IMR-90 (cell line): ENCODE results near the gene NRARP. TPM values are rescaled to one million over a fixed set of nuclear protein-coding genes. Genes with fewer than 3 reads are reported as not detected.

Experiments
- ATAC-seq: fragments of 200-7000 bp; cut with Tn5 transposase; 2 replicates; pipeline ENCODE4 v1.9.1; 2020; ENCODE audit warnings: low read depth, mild to moderate bottlenecking, moderate library complexity
- BruUV-seq: library from RNA; stranded (reverse); fragments of 400-500 nt; replicated peaks from 2 replicates; lab custom pipeline; 2021; lab: Mats Ljungman, UMichigan
- CTCF ChIA-PET: fragments of 300-600 bp; formaldehyde crosslinking; extraction: SDS; loops from one replicate; lab custom pipeline; 2021; ENCODE audit warnings: antibody characterized with exemption; lab: Yijun Ruan, JAX
- POLR2A ChIA-PET: fragments of 300-600 bp; sonication (Branson Sonifier 250); formaldehyde crosslinking; loops from one replicate; lab custom pipeline; 2022; ENCODE audit warnings: antibody characterized with exemption; ENCODE audit not compliant: unreplicated experiment; lab: Charles Lee
- DNase-seq: peaks from one replicate; pipeline ENCODE4 v3.0.0; 2013
- H2AFZ ChIP-seq: replicated peaks from 2 replicates; pipeline ENCODE3; 2013; ENCODE audit warnings: low read length, mild to moderate bottlenecking; ENCODE audit not compliant: poor library complexity
- H2AK5ac ChIP-seq: 2 replicates; pipeline ENCODE4 v1.6.1; 2013; ENCODE audit warnings: low read depth, low read length, inconsistent platforms
- H2AK9ac ChIP-seq: replicated peaks from 2 replicates; pipeline ENCODE3; 2013; ENCODE audit warnings: mild to moderate bottlenecking, low read depth, low read length, moderate library complexity; ENCODE audit not compliant: poor library complexity
- H2BK120ac ChIP-seq: 2 replicates; pipeline ENCODE4 v1.6.1; 2013; ENCODE audit warnings: low read depth, low read length, inconsistent platforms
- H2BK15ac ChIP-seq: 3 replicates; pipeline ENCODE4 v1.6.1; 2013; ENCODE audit warnings: low read depth, low read length, inconsistent platforms
- H2BK20ac ChIP-seq: 2 replicates; pipeline ENCODE4 v1.6.1; 2013; ENCODE audit warnings: low read depth, mild to moderate bottlenecking, inconsistent platforms, low read length, moderate library complexity
- H2BK5ac ChIP-seq: 2 replicates; pipeline ENCODE4 v1.6.1; 2013; ENCODE audit warnings: mild to moderate bottlenecking, low read depth, low read length, inconsistent platforms; ENCODE audit not compliant: poor library complexity, severe bottlenecking
- H3K14ac ChIP-seq: replicated peaks from 2 replicates; pipeline ENCODE4 v1.6.1; 2013; ENCODE audit warnings: low read depth, low read length, inconsistent platforms
- H3K18ac ChIP-seq: 2 replicates; pipeline ENCODE4 v1.6.1; 2013; ENCODE audit warnings: low read depth, low read length, control low read depth
- H3K23ac ChIP-seq: 2 replicates; pipeline ENCODE4 v1.6.1; 2013; ENCODE audit warnings: low read depth, low read length, inconsistent platforms
- H3K27ac ChIP-seq: 2 replicates; pipeline ENCODE4 v1.5.1; 2013; ENCODE audit warnings: mild to moderate bottlenecking, control low read depth, low read length; ENCODE audit not compliant: insufficient read depth
- H3K27me3 ChIP-seq: 2 replicates; pipeline ENCODE4 v1.6.1; 2013; ENCODE audit warnings: low read length; ENCODE audit not compliant: control insufficient read depth, insufficient read depth
- H3K36me3 ChIP-seq: 2 replicates; pipeline ENCODE4 v1.6.1; 2013; ENCODE audit warnings: low read length, mixed read lengths; ENCODE audit not compliant: control insufficient read depth, insufficient read depth
- H3K4ac ChIP-seq: 2 replicates; pipeline ENCODE4 v1.6.1; 2013; ENCODE audit warnings: low read depth, low read length, inconsistent platforms
- H3K4me1 ChIP-seq: 2 replicates; pipeline ENCODE4 v1.6.1; 2013; ENCODE audit warnings: low read length, mixed read lengths; ENCODE audit not compliant: control insufficient read depth, insufficient read depth
- H3K4me2 ChIP-seq: 2 replicates; pipeline ENCODE4 v1.6.1; 2013; ENCODE audit warnings: low read depth, mild to moderate bottlenecking, control low read depth, low read length, moderate library complexity
- H3K4me3 ChIP-seq: 2 replicates; pipeline ENCODE4 v1.5.1; 2013; ENCODE audit warnings: low read depth, mild to moderate bottlenecking, control low read depth, low read length, moderate library complexity; ENCODE audit not compliant: insufficient read depth
- H3K56ac ChIP-seq: 2 replicates; pipeline ENCODE4 v1.6.1; 2013; ENCODE audit warnings: low read length, inconsistent platforms; ENCODE audit not compliant: insufficient read depth; ENCODE audit errors: extremely low read depth
- H3K79me1 ChIP-seq, 2 experiments: 2 replicates each; pipeline ENCODE4 v1.6.1; 2013; ENCODE audit warnings: low read length in 2 of 2, inconsistent platforms in 1 of 2, low read depth in 1 of 2
- H3K9ac ChIP-seq: 2 replicates; pipeline ENCODE4 v1.6.1; 2013; ENCODE audit warnings: low read depth, low read length, control low read depth
- H3K9me1 ChIP-seq: 2 replicates; pipeline ENCODE4 v1.6.1; 2013; ENCODE audit warnings: low read length, inconsistent platforms; ENCODE audit not compliant: insufficient read depth
- H3K9me3 ChIP-seq: 2 replicates; pipeline ENCODE4 v1.6.1; 2013; ENCODE audit warnings: low read length; ENCODE audit not compliant: control insufficient read depth, insufficient read depth
- H4K20me1 ChIP-seq: 2 replicates; pipeline ENCODE4 v1.6.1; 2013; ENCODE audit warnings: low read length, inconsistent platforms; ENCODE audit not compliant: insufficient read depth
- H4K5ac ChIP-seq: 2 replicates; pipeline ENCODE4 v1.6.1; 2013; ENCODE audit warnings: mild to moderate bottlenecking, low read depth, low read length, control low read depth
- H4K8ac ChIP-seq, 2 experiments: 2 replicates each; pipeline ENCODE4 v1.6.1; 2013; ENCODE audit warnings: low read depth in 2 of 2, low read length in 2 of 2, control low read depth in 1 of 2, inconsistent platforms in 1 of 2
- H4K91ac ChIP-seq: 2 replicates; pipeline ENCODE4 v1.6.1; 2013; ENCODE audit warnings: low read depth, low read length, inconsistent platforms; ENCODE audit not compliant: insufficient read depth
- RAD21 ChIP-seq: IDR thresholded peaks from 2 replicates; pipeline ENCODE4 v1.6.1; 2012; ENCODE audit warnings: low read length, improper control_type of control experiment
- SMC3 ChIP-seq: fragments of 150-350 bp; IDR thresholded peaks from 2 replicates; pipeline ENCODE4 v1.6.1; 2016; ENCODE audit warnings: low read depth, mild to moderate bottlenecking, antibody characterized with exemption, low read length, moderate library complexity
- WGBS, 2 experiments: methylation state at CpG; one replicate each; pipeline versions ENCODE4 v1.1.5 to v1.1.7; 2013; ENCODE audit warnings: missing lambda C conversion rate in 2 of 2; ENCODE audit not compliant: insufficient read length in 1 of 2; ENCODE audit errors: extremely low coverage in 2 of 2; 5-methylcytosine and 5-hydroxymethylcytosine counted together
- dilution Hi-C: fragments of 300-500 bp; cut with HindIII; formaldehyde crosslinking; loops from one replicate; pipeline ENCODE4 v1.14.3; 2018; ENCODE audit warnings: low sequenced_read_pairs; ENCODE audit not compliant: unreplicated experiment
- in situ Hi-C: fragments of 300-500 bp; cut with MboI; formaldehyde crosslinking; loops from 3 replicates; pipeline ENCODE4 v1.14.3; 2019; ENCODE audit warnings: low sequenced_read_pairs, inconsistent platforms, mixed read lengths
- intact Hi-C: fragments of 100-400 bp; cut with micrococcal nuclease; formaldehyde crosslinking; loops from 2 replicates; pipeline ENCODE4 v1.10.0; 2022
- polyA plus RNA-seq, 3 experiments: library from polyadenylated mRNA; depleted of rRNA; stranded (reverse); fragments of >200 nt; gene quantifications; 2 replicates each; pipeline ENCODE4 v1.2.3, GENCODE V29; 2012; ENCODE audit warnings: low replicate concordance in 1 of 3
- total RNA-seq: library from RNA; depleted of rRNA; stranded (reverse); fragments of >200 nt; gene quantifications from 2 replicates; pipeline ENCODE4 v1.2.3, GENCODE V29; 2012

Gene NRARP
- total and polyA plus RNA-seq, 2 of the 4 experiments (the other 2 are of a cell fraction), result 0.15 TPM; not detected in 1

GRCh38 chr9:137303893-137304382 lies 1.9 kb upstream of the NRARP start:
- no peak overlapping the region for H3K18ac ChIP-seq
- POLR2A ChIA-PET, result no interaction called here
- H2AK9ac ChIP-seq, result no peak overlapping the region
- no peak overlapping the region for H3K9ac ChIP-seq
- no peak overlapping the region for H4K5ac ChIP-seq
- no peak overlapping the region for H3K4me2 ChIP-seq
- in situ Hi-C loops, result no loop called here
- H3K9me1 ChIP-seq, result no peaks in the 10 kb centered on the region
- CTCF ChIA-PET, result interaction anchor here (0.7 kb wide), 1 partner anchor 20 kb away, joined by 3 read pairs; no protein-coding TSS in a partner anchor
- TF ChIP-seq RAD21 (no peak), SMC3 (no peak)
- H3K4me3 ChIP-seq, result no peak overlapping the region
- no peak overlapping the region for H4K8ac ChIP-seq
- no peak overlapping the region for H2AFZ ChIP-seq
- DNase-seq, result no peak
- no peak overlapping the region for H4K91ac ChIP-seq
- no peak overlapping the region for H2AK5ac ChIP-seq
- no peaks in the 10 kb centered on the region for H3K79me1 ChIP-seq
- no peak overlapping the region for H2BK120ac ChIP-seq
- H3K36me3 ChIP-seq, result no peaks in the 10 kb centered on the region
- 90% methylated on average over 5 of the region's 22 CpGs; no CpG with 5 or more reads in 1 of the 2 experiments for WGBS, 2 experiments
- no peak overlapping the region for H2BK20ac ChIP-seq
- dilution Hi-C loops, result no loop called here
- H2BK5ac ChIP-seq, result no peak overlapping the region
- peaks cover 3% of the 10 kb centered on the region for H3K4me1 ChIP-seq
- no peak overlapping the region for H3K14ac ChIP-seq
- peaks cover 4% of the 10 kb centered on the region; the same call in 1 of the 2 replicates for H4K20me1 ChIP-seq
- intact Hi-C loops, result no loop called here
- H3K27me3 ChIP-seq, result peaks cover 15% of the 10 kb centered on the region
- H3K27ac ChIP-seq, result no peak overlapping the region
- no peak overlapping the region for H3K23ac ChIP-seq
- no TSS peak for BruUV-seq
- H2BK15ac ChIP-seq, result no peak overlapping the region
- H3K56ac ChIP-seq, result no peak overlapping the region
- no peak overlapping the region for H3K4ac ChIP-seq
- no peaks in the 10 kb centered on the region for H3K9me3 ChIP-seq
- no peak for ATAC-seq
